Uterine smooth muscle cell (primary cell): ENCODE measurements around the gene INCENP. TPM values are rescaled to one million over a fixed set of nuclear protein-coding genes. Genes with fewer than 3 reads are reported as not detected.

ENCODE experiments used
- total RNA-seq: library from RNA; depleted of rRNA; stranded (reverse); fragments of >200 nt; gene quantifications from 2 replicates; pipeline ENCODE4 v1.2.3, GENCODE V29; 2014

INCENP gene
- 16.5 and 51.4 TPM in 2 replicates for total RNA-seq

GRCh38 chr11:62123669-62124185 lies at the start of gene INCENP:
INCENP (plus strand) TSS chr11:62124011; CDS start chr11:62128162, 4,151 bp downstream.

GRCh38 chr11:62190011-62190410 lies 66.2 kb downstream of the INCENP start, which contains the start of gene SCGB1D1:
SCGB1D1 (plus strand) TSS chr11:62190216; CDS start chr11:62190285, 69 bp downstream.

Other genes starting within 250 kb of the INCENP start
- 55.4 and 117 TPM in 2 replicates for gene FADS3, start 232.5 kb upstream of the INCENP start, total RNA-seq
- gene RAB3IL1, start 206.4 kb upstream of the INCENP start, total RNA-seq = 12.5 and 19.1 TPM in 2 replicates
- gene BEST1, start 173.7 kb upstream of the INCENP start, total RNA-seq = 3.1 and 7.1 TPM in 2 replicates
- 455 and 1,494 TPM in 2 replicates for gene FTH1, start 156.4 kb upstream of the INCENP start, total RNA-seq
- not detected in 2 replicates for gene SCGB1D1, start 66.2 kb downstream of the INCENP start, total RNA-seq
- not detected in 2 replicates for gene SCGB2A1, start 84.7 kb downstream of the INCENP start, total RNA-seq
- not detected in 2 replicates for gene SCGB1D2, start 118.2 kb downstream of the INCENP start, total RNA-seq
- not detected in 2 replicates for gene SCGB2A2, start 146.1 kb downstream of the INCENP start, total RNA-seq
- gene SCGB1D4, start 175.1 kb downstream of the INCENP start, total RNA-seq = not detected in 2 replicates
- gene ASRGL1, start 213.4 kb downstream of the INCENP start, total RNA-seq = 0.12 and 1.00 TPM in 2 replicates